IMR-90 (cell line): ENCODE measurements around the gene RNF212B. TPM values are rescaled to one million over a fixed set of nuclear protein-coding genes. Genes with fewer than 3 reads are reported as not detected.

Experiments used
- NFE2L2 ChIP-seq: fragments of 150-350 bp; IDR thresholded peaks from 2 replicates; pipeline ENCODE4 v1.6.1; 2016; ENCODE audit warnings: low read depth, mild to moderate bottlenecking, low read length
- polyA plus RNA-seq, 3 experiments: library from polyadenylated mRNA; depleted of rRNA; stranded (reverse); fragments of >200 nt; gene quantifications; 2 replicates each; pipeline ENCODE4 v1.2.3, GENCODE V29; 2012; ENCODE audit warnings: low replicate concordance in 1 of 3
- total RNA-seq: library from RNA; depleted of rRNA; stranded (reverse); fragments of >200 nt; gene quantifications from 2 replicates; pipeline ENCODE4 v1.2.3, GENCODE V29; 2012
- TF ChIP-seq, protein P1 (sequence below): fragments of 150-350 bp; IDR thresholded peaks from 2 replicates; pipeline ENCODE4 v1.6.1; 2016; ENCODE audit warnings: low read depth, mild to moderate bottlenecking, low read length, moderate library complexity, borderline replicate concordance

The RNF212B gene
- total and polyA plus RNA-seq, 2 of the 4 experiments (the other 2 are of a cell fraction) = not detected

GRCh38 chr14:23307687-23308644, 70.2 kb downstream of the RNF212B start (continued):
- TF ChIP-seq, protein P1, sequence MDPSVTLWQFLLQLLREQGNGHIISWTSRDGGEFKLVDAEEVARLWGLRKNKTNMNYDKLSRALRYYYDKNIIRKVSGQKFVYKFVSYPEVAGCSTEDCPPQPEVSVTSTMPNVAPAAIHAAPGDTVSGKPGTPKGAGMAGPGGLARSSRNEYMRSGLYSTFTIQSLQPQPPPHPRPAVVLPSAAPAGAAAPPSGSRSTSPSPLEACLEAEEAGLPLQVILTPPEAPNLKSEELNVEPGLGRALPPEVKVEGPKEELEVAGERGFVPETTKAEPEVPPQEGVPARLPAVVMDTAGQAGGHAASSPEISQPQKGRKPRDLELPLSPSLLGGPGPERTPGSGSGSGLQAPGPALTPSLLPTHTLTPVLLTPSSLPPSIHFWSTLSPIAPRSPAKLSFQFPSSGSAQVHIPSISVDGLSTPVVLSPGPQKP = no peak
- TF ChIP-seq NFE2L2 = no peak
